SK-N-MC (cell line): Measurements from ENCODE around the gene RTN4IP1.

Source experiments
- EZH2 ChIP-seq: fragments of 200-600 bp; sonication (generic); IDR thresholded peaks from one replicate; pipeline ENCODE4 v1.6.1; 2017; ENCODE audit warnings: antibody characterized with exemption
- FOXP2 ChIP-seq: optimal IDR thresholded peaks from 2 replicates; pipeline ENCODE3; 2011; ENCODE audit warnings: mild to moderate bottlenecking, moderate library complexity; ENCODE audit not compliant: insufficient read depth; ENCODE audit errors: extremely low read length, control extremely low read depth
- POLR2AphosphoS5 ChIP-seq: IDR thresholded peaks from 2 replicates; pipeline ENCODE4 v1.6.1; 2012; ENCODE audit warnings: mild to moderate bottlenecking, low read depth, low read length, borderline replicate concordance

- no peak for TF ChIP-seq POLR2AphosphoS5
- TF ChIP-seq EZH2: no peak
- TF ChIP-seq FOXP2: no peak
These were observed 73.5 kb downstream of the RTN4IP1 start for GRCh38 chr6:106555767-106556166.
